A549 (cell line): ENCODE data around the gene ZNF737.
"Not testable (repeated sequence)": the region's sequence is repeated elsewhere in the genome, so short reads cannot be mapped to it uniquely, and the experiment has no call there.

Source experiments
- BHLHE40 ChIP-seq: IDR thresholded peaks from 2 replicates; pipeline ENCODE4 v1.6.1; 2012; ENCODE audit warnings: low read depth, low read length, inconsistent platforms
- CHD4 ChIP-seq: fragments of 200-600 bp; sonication (generic); IDR thresholded peaks from 2 replicates; pipeline ENCODE4 v1.6.1; 2016; ENCODE audit warnings: antibody characterized with exemption, mild to moderate bottlenecking, borderline replicate concordance
- EP300 ChIP-seq, 2 experiments: fragments of >200 bp; sonication (Bioruptor Twin); formaldehyde crosslinking; IDR thresholded peaks; 2 replicates in 1 of 2; 3 replicates in 1 of 2; pipeline ENCODE4 v1.6.1; 2016 to 2017
- PHF8 ChIP-seq: fragments of 200-600 bp; sonication (generic); IDR thresholded peaks from 2 replicates; pipeline ENCODE4 v1.6.1; 2016; ENCODE audit warnings: low read depth, mild to moderate bottlenecking, antibody characterized with exemption, moderate library complexity, borderline replicate concordance
- POLR2A ChIP-seq: IDR thresholded peaks from 2 replicates; pipeline ENCODE4 v1.6.1; 2012; ENCODE audit warnings: mild to moderate bottlenecking, low read length
- TF ChIP-seq, protein P1 (sequence below): fragments of >200 bp; sonication (Bioruptor Twin); formaldehyde crosslinking; IDR thresholded peaks from 3 replicates; pipeline ENCODE4 v1.5.1; 2016

DNA sequence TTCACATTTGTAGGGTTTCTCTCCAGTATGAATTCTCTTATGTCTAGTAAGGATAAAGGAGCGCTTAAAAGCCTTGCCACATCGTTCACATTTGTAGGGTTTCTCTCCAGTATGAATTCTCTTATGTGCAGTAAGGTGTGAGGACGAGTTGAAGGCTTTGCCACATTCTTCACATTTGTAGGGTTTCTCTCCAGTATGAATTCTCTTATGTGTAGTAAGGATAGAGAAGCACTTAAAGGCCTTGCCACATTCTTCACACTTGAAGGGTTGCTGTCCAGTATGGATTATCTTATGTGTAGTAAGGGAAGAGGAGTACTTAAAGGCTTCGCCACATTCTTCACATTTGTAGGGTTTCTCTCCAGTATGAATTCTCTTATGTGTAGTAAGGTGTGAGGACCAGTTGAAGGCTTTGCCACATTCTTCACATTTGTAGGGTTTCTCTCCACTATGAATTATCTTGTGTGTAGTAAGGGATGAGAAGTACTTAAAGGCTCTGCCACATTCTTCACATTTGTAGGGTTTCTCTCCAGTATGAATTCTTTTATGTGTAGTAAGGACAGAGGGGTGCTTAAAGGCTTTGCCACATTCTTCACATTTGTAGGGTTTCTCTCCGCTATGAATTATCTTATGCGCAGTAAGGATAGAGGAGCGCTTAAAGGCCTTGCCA lies 20.8 kb downstream of the ZNF737 start:
- not testable (repeated sequence) for TF ChIP-seq PHF8; POLR2A; BHLHE40; EP300 (IDR thresholded peaks at IDR 0.05); CHD4
- TF ChIP-seq, protein P1, sequence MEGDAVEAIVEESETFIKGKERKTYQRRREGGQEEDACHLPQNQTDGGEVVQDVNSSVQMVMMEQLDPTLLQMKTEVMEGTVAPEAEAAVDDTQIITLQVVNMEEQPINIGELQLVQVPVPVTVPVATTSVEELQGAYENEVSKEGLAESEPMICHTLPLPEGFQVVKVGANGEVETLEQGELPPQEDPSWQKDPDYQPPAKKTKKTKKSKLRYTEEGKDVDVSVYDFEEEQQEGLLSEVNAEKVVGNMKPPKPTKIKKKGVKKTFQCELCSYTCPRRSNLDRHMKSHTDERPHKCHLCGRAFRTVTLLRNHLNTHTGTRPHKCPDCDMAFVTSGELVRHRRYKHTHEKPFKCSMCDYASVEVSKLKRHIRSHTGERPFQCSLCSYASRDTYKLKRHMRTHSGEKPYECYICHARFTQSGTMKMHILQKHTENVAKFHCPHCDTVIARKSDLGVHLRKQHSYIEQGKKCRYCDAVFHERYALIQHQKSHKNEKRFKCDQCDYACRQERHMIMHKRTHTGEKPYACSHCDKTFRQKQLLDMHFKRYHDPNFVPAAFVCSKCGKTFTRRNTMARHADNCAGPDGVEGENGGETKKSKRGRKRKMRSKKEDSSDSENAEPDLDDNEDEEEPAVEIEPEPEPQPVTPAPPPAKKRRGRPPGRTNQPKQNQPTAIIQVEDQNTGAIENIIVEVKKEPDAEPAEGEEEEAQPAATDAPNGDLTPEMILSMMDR: not testable (repeated sequence)
